OCI-LY3 (cell line): ENCODE results near the gene C9.

Experiments
- H2AFZ ChIP-seq: fragments of 200-600, 300-600 bp; shearing (Covaris generic); 2 replicates; pipeline ENCODE4 v1.6.0; 2014; ENCODE audit warnings: antibody characterized with exemption, low read depth, low read length
- H3K27ac ChIP-seq: fragments of 200-600, 300-600 bp; sonication (generic); 2 replicates; pipeline ENCODE4 v1.5.1; 2014; ENCODE audit warnings: mild to moderate bottlenecking, low read length, moderate library complexity, mixed read lengths
- H3K27me3 ChIP-seq: fragments of 200-600, 300-600 bp; sonication (generic); 2 replicates; pipeline ENCODE4 v1.6.1; 2014; ENCODE audit warnings: low read depth, low read length, mixed read lengths
- H3K36me3 ChIP-seq: fragments of 200-600, 300-600 bp; sonication (generic); replicated peaks from 2 replicates; pipeline ENCODE3; 2014; ENCODE audit warnings: low read depth, low read length, mixed read lengths
- H3K4me1 ChIP-seq: fragments of 300-600, 200-600 bp; sonication (generic); 2 replicates; pipeline ENCODE4 v1.6.1; 2014; ENCODE audit warnings: low read length, mixed read lengths
- H3K4me2 ChIP-seq: fragments of 200-600, 300-600 bp; sonication (generic); 2 replicates; pipeline ENCODE4 v1.6.1; 2014; ENCODE audit warnings: low read length, mixed read lengths
- H3K4me3 ChIP-seq: fragments of 300-600, 200-600 bp; sonication (generic); 2 replicates; pipeline ENCODE4 v1.5.1; 2014; ENCODE audit warnings: antibody characterized with exemption, mild to moderate bottlenecking, low read length, moderate library complexity
- H3K79me2 ChIP-seq: fragments of 300-600, 200-600 bp; shearing (Covaris generic); 2 replicates; pipeline ENCODE4 v1.6.1; 2014; ENCODE audit warnings: mild to moderate bottlenecking, low read length, mixed read lengths
- H3K9ac ChIP-seq: fragments of 300-600, 200-600 bp; shearing (Covaris generic); 2 replicates; pipeline ENCODE4 v1.6.0; 2014; ENCODE audit warnings: mild to moderate bottlenecking, low read length, moderate library complexity
- H3K9me3 ChIP-seq: fragments of 200-600, 300-600 bp; shearing (Covaris generic); 2 replicates; pipeline ENCODE4 v1.6.1; 2014; ENCODE audit warnings: low read length, mixed read lengths; ENCODE audit not compliant: insufficient read depth
- H4K20me1 ChIP-seq: fragments of 200-600, 300-600 bp; sonication (generic); 2 replicates; pipeline ENCODE4 v1.6.1; 2016; ENCODE audit warnings: low read length, mixed read lengths; ENCODE audit not compliant: insufficient read depth
- CTCF ChIP-seq: fragments of 200-600, 300-600 bp; sonication (generic); IDR thresholded peaks from 2 replicates; pipeline ENCODE4 v1.5.1; 2014; ENCODE audit warnings: antibody characterized with exemption, low read length, low read depth
- EZH2phosphoT487 ChIP-seq: fragments of 200-600 bp; shearing (Covaris generic); IDR thresholded peaks from 2 replicates; pipeline ENCODE4 v1.6.1; 2018; ENCODE audit warnings: antibody characterized with exemption, mixed run types, low read depth

The C9 gene

GRCh38 chr5:39364367-39364766 lies at the start of gene C9:
Gene C9 (minus strand): TSS chr5:39364495. CDS start chr5:39364464, 31 bp downstream.
- Histone ChIP-seq H2AFZ (no peak within 1 kb of the TSS), H3K27ac (no peak within 1 kb of the TSS), H3K9ac (no peak within 1 kb of the TSS), H3K79me2 (no peaks in the 10 kb centered on the region), H3K4me2 (no peak within 1 kb of the TSS), H3K27me3 (no peaks in the 10 kb centered on the region), H4K20me1 (no peaks in the 10 kb centered on the region), H3K4me3 (no peak within 1 kb of the TSS), H3K9me3 (no peaks in the 10 kb centered on the region), H3K36me3 (no peaks in the 10 kb centered on the region), H3K4me1 (peaks cover 5% of the 10 kb centered on the region)
- TF ChIP-seq CTCF, result no peak
- TF ChIP-seq EZH2phosphoT487, result no peak

GRCh38 chr5:39413771-39414170 lies 49.5 kb upstream of the C9 start:
- Histone ChIP-seq H3K27me3 (no peaks in the 10 kb centered on the region), H3K27ac (no peak overlapping the region), H3K79me2 (no peaks in the 10 kb centered on the region), H3K4me3 (no peak overlapping the region), H4K20me1 (no peaks in the 10 kb centered on the region), H3K9ac (no peak overlapping the region), H3K9me3 (no peaks in the 10 kb centered on the region), H3K36me3 (no peaks in the 10 kb centered on the region), H3K4me2 (no peak overlapping the region), H3K4me1 (peaks cover 7% of the 10 kb centered on the region), H2AFZ (no peak overlapping the region)
- TF ChIP-seq CTCF (no peak), EZH2phosphoT487 (no peak)

GRCh38 chr5:39412721-39413394 lies 48.6 kb upstream of the C9 start:
- no peaks in the 10 kb centered on the region for H3K9me3 ChIP-seq
- no peaks in the 10 kb centered on the region for H3K79me2 ChIP-seq
- peaks cover 7% of the 10 kb centered on the region for H3K4me1 ChIP-seq
- no peaks in the 10 kb centered on the region for H4K20me1 ChIP-seq
- no peak overlapping the region for H3K9ac ChIP-seq
- peak overlapping the region; percentile 36 for H3K4me2 ChIP-seq
- H3K27me3 ChIP-seq, result no peaks in the 10 kb centered on the region
- H2AFZ ChIP-seq, result 0 out of 2 replicates have a peak overlapping the region, but pooled peaks have one; percentile 31
- no peak overlapping the region for H3K4me3 ChIP-seq
- H3K36me3 ChIP-seq, result no peaks in the 10 kb centered on the region
- no peak for TF ChIP-seq EZH2phosphoT487
- TF ChIP-seq CTCF, result no peak
- no peak overlapping the region for H3K27ac ChIP-seq

GRCh38 chr5:39411985-39412384 lies 47.7 kb upstream of the C9 start:
- no peak overlapping the region for H3K4me2 ChIP-seq
- TF ChIP-seq EZH2phosphoT487 (no peak), CTCF (no peak)
- no peaks in the 10 kb centered on the region for H3K9me3 ChIP-seq
- no peaks in the 10 kb centered on the region for H3K79me2 ChIP-seq
- H3K36me3 ChIP-seq, result no peaks in the 10 kb centered on the region
- H3K9ac ChIP-seq, result no peak overlapping the region
- no peak overlapping the region for H3K4me3 ChIP-seq
- H4K20me1 ChIP-seq, result no peaks in the 10 kb centered on the region
- H2AFZ ChIP-seq, result no peak overlapping the region
- H3K27me3 ChIP-seq, result no peaks in the 10 kb centered on the region
- H3K4me1 ChIP-seq, result peaks cover 7% of the 10 kb centered on the region
- H3K27ac ChIP-seq, result no peak overlapping the region
